Astrocyte of the cerebellum (primary cell): ENCODE measurements around the gene MSH3.

ENCODE experiments used
- DNase-seq: peaks from one replicate; pipeline ENCODE4 v3.0.0-alpha.2; 2011; ENCODE audit warnings: low read depth
- H3K4me3 ChIP-seq: 2 replicates; pipeline ENCODE4 v1.5.1; 2011; ENCODE audit warnings: mild to moderate bottlenecking, low read depth, low read length, moderate library complexity
- CTCF ChIP-seq: IDR thresholded peaks from 2 replicates; pipeline ENCODE4 v1.5.1; 2012; ENCODE audit warnings: low read length, low read depth, moderate library complexity, mild to moderate bottlenecking; ENCODE audit errors: missing control alignments
- in situ Hi-C: cut with HindIII; loops from 2 replicates; pipeline ENCODE4 v1.10.0; 2017; ENCODE audit warnings: low sequenced_read_pairs

MSH3 gene

DNA sequence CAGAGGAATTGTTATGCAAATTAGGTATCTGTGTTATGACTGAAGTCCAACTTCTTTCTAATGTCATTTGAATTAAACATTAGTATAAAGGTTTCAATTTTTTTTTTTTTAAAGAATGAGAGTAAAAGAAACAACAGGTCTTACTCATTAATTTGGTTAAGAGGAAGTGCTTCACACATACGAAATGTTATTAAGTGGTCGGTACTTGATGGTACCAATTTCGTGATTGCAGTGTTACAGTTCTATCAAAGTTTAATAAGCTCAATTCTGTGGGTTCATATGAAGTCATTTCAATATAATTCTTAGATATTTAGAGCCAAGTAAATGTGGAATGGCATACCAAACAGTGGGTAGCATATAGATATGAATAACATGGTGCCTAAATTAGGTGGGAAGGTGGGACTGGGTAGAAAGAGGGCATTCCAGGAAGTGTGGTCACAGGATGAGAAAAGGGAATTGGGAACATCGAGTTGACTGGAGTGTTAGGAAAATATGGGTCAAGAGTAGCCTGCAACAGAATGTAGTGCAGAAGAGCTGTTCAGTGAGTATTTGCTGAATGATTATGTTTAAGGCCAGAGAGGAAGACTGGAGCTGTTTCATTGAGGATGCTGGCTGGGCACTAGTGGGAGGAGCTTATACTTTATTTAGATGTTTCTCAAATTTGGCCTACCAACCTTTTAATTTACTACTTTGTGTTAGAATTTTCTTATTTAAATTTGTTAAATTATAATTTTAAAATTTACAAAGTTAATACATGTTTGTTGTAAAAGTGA, 34.4 kb downstream of the MSH3 start:
- in situ Hi-C loops: no loop called here
- DNase-seq: no peak
- TF ChIP-seq CTCF: no peak
- no peak overlapping the region for H3K4me3 ChIP-seq

- H3K4me3 ChIP-seq: no peak overlapping the region
- no peak for DNase-seq
- in situ Hi-C loops: no loop called here
- TF ChIP-seq CTCF: no peak
These were observed 35.2 kb downstream of the MSH3 start for GRCh38 chr5:80689627-80690026.

GRCh38 chr5:80695666-80696065, 41.2 kb downstream of the MSH3 start:
- in situ Hi-C loops: no loop called here
- no peak for TF ChIP-seq CTCF
- no peak overlapping the region for H3K4me3 ChIP-seq
- DNase-seq: no peak

- DNase-seq: no peak
- TF ChIP-seq CTCF: no peak
- in situ Hi-C loops: no loop called here
These were observed 42.0 kb downstream of the MSH3 start for GRCh38 chr5:80696450-80696849.

GRCh38 chr5:80697100-80697499, 42.6 kb downstream of the MSH3 start:
- no peak for TF ChIP-seq CTCF
- no peak for DNase-seq
- no peak overlapping the region for H3K4me3 ChIP-seq
- in situ Hi-C loops: no loop called here

More at GRCh38 chr5:80696450-80696849, 42.0 kb downstream of the MSH3 start:
- H3K4me3 ChIP-seq: no peak overlapping the region

DNA sequence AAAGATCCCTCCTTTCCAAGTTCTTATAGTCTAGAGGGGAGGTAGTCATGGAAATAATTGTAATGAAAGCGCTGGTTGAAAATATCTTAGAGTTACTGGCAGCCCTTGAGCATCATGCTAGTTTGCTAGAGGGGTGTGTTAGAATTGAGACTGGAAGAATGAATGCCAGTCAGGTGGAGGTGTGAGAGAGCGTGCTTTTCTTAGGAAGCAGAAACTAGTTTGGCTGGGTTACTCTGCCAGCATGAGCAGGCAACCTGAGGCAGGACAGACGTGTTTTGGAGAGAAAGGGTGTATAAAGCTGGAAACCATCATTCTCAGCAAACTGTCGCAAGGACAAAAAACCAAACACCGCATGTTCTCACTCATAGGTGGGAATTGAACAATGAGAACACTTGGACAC, 43.9 kb downstream of the MSH3 start:
- DNase-seq: no peak
- TF ChIP-seq CTCF: no peak
- H3K4me3 ChIP-seq: no peak overlapping the region
- in situ Hi-C loops: no loop called here
